Loucy (cell line): ENCODE results near the gene CLCN2.

ENCODE experiments used
- H2AFZ ChIP-seq: fragments of 200-600 bp; sonication (generic); 2 replicates; pipeline ENCODE4 v1.6.0; 2016; ENCODE audit warnings: antibody characterized with exemption, mild to moderate bottlenecking, low read length, moderate library complexity
- H3F3A ChIP-seq: fragments of 200-600 bp; 2 replicates; pipeline ENCODE4 v1.6.0; 2016; ENCODE audit warnings: antibody characterized with exemption, low read depth, mild to moderate bottlenecking
- H3K27me3 ChIP-seq: fragments of 200-600 bp; sonication (generic); 2 replicates; pipeline ENCODE4 v1.6.1; 2014; ENCODE audit warnings: low read length, mild to moderate bottlenecking; ENCODE audit not compliant: insufficient read depth, poor library complexity, severe bottlenecking
- H3K36me3 ChIP-seq: fragments of 200-600 bp; sonication (generic); 2 replicates; pipeline ENCODE4 v1.6.1; 2016; ENCODE audit warnings: low read length; ENCODE audit not compliant: insufficient read depth
- H3K4me1 ChIP-seq: fragments of 200-600 bp; sonication (generic); 2 replicates; pipeline ENCODE4 v1.5.1; 2014; ENCODE audit warnings: low read length, mild to moderate bottlenecking; ENCODE audit not compliant: insufficient read depth, poor library complexity, severe bottlenecking
- H3K4me2 ChIP-seq: fragments of 200-600 bp; sonication (generic); 2 replicates; pipeline ENCODE4 v1.6.0; 2014; ENCODE audit warnings: antibody characterized with exemption, low read length, low read depth, mild to moderate bottlenecking; ENCODE audit not compliant: poor library complexity, severe bottlenecking
- H3K4me3 ChIP-seq: fragments of 200-600 bp; sonication (generic); 2 replicates; pipeline ENCODE4 v1.5.1; 2014; ENCODE audit warnings: low read length, mild to moderate bottlenecking, mixed read lengths; ENCODE audit not compliant: poor library complexity, severe bottlenecking
- H3K79me2 ChIP-seq: fragments of 200-600 bp; sonication (generic); 2 replicates; pipeline ENCODE4 v1.6.1; 2014; ENCODE audit warnings: low read length; ENCODE audit not compliant: insufficient read depth
- H3K9ac ChIP-seq: fragments of 200-600 bp; sonication (generic); 2 replicates; pipeline ENCODE4 v1.6.0; 2014; ENCODE audit warnings: mild to moderate bottlenecking, low read depth, low read length, moderate library complexity; ENCODE audit not compliant: poor library complexity, severe bottlenecking
- H3K9me2 ChIP-seq: fragments of 200-600 bp; sonication (generic); replicated peaks from 2 replicates; pipeline ENCODE4 v1.6.1; 2016; ENCODE audit warnings: low read depth, low read length, mixed read lengths
- H3K9me3 ChIP-seq: fragments of 200-600 bp; sonication (generic); 2 replicates; pipeline ENCODE4 v1.6.1; 2014; ENCODE audit warnings: mild to moderate bottlenecking, antibody characterized with exemption, low read length, low read depth; ENCODE audit not compliant: insufficient read depth
- H4K20me1 ChIP-seq: fragments of 200-600 bp; sonication (generic); 2 replicates; pipeline ENCODE4 v1.6.0; 2014; ENCODE audit warnings: antibody characterized with exemption, low read length, mild to moderate bottlenecking; ENCODE audit not compliant: insufficient read depth, poor library complexity, severe bottlenecking
- EZH2phosphoT487 ChIP-seq: fragments of 200-600 bp; IDR thresholded peaks from 2 replicates; pipeline ENCODE4 v1.6.1; 2018; ENCODE audit warnings: antibody characterized with exemption, mild to moderate bottlenecking, moderate library complexity, borderline replicate concordance
- TF ChIP-seq, protein P1 (sequence below): fragments of 200-600 bp; sonication (generic); conservative IDR thresholded peaks from 2 replicates; pipeline ENCODE4 v1.5.1; 2014; ENCODE audit warnings: mild to moderate bottlenecking, antibody characterized with exemption, low read length

CLCN2 gene

GRCh38 chr3:184361932-184362667, 695 bp upstream of the CLCN2 start:
- Histone ChIP-seq H3F3A (no peaks in the 10 kb centered on the region), H3K36me3 (peaks cover 4% of the 10 kb centered on the region; the same call in 1 of the 2 replicates), H3K4me3 (peak overlapping the region; percentile 85), H3K27me3 (no peaks in the 10 kb centered on the region), H3K9me3 (no peaks in the 10 kb centered on the region), H3K9me2 (no peaks in the 10 kb centered on the region), H3K79me2 (peaks cover 43% of the 10 kb centered on the region), H4K20me1 (peaks cover 15% of the 10 kb centered on the region), H3K9ac (peak overlapping the region; percentile 91), H2AFZ (peak overlapping the region; percentile 90), H3K4me2 (peak overlapping the region; percentile 73), H3K4me1 (peaks cover 26% of the 10 kb centered on the region)
- TF ChIP-seq, protein P1, sequence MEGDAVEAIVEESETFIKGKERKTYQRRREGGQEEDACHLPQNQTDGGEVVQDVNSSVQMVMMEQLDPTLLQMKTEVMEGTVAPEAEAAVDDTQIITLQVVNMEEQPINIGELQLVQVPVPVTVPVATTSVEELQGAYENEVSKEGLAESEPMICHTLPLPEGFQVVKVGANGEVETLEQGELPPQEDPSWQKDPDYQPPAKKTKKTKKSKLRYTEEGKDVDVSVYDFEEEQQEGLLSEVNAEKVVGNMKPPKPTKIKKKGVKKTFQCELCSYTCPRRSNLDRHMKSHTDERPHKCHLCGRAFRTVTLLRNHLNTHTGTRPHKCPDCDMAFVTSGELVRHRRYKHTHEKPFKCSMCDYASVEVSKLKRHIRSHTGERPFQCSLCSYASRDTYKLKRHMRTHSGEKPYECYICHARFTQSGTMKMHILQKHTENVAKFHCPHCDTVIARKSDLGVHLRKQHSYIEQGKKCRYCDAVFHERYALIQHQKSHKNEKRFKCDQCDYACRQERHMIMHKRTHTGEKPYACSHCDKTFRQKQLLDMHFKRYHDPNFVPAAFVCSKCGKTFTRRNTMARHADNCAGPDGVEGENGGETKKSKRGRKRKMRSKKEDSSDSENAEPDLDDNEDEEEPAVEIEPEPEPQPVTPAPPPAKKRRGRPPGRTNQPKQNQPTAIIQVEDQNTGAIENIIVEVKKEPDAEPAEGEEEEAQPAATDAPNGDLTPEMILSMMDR, result no peak
- TF ChIP-seq EZH2phosphoT487, result no peak

DNA sequence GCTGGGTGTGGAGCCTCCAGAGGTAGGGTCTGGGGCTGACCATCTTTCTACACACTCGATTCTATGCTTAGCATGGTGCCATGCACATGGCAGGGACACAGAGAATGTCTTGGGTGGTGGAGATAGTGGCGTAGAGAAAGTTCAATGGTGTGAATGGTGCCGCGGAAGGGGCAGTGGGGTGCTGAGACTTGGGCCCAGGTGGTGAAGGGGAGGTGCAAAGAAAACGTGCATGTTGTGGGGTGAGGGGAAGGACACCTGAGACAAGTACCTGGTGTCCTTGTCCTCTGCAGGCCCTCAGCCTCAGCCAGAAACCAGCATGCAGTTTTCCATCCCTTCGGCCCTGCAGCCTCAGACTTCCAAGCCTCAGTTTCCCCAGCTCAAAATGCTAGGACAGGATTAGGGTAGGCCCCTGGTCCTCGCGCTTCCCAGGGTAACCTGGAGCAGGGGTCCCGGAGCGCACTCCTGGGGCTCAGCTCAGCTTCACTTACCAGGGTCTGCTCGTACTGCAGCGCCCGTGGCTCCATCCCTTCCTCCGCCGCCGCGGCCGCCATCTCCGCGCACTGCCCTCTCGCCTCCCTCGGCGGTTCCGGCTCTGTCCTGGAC, 375 bp downstream of the CLCN2 start:
- Histone ChIP-seq H3K9ac (peak overlapping the region; percentile 68), H4K20me1 (peaks cover 15% of the 10 kb centered on the region), H3F3A (no peaks in the 10 kb centered on the region), H3K9me2 (no peaks in the 10 kb centered on the region), H3K4me2 (peak overlapping the region; percentile 86), H3K27me3 (no peaks in the 10 kb centered on the region), H3K79me2 (peaks cover 40% of the 10 kb centered on the region), H3K9me3 (no peaks in the 10 kb centered on the region), H2AFZ (peak overlapping the region; percentile 75), H3K4me3 (peak overlapping the region; percentile 85), H3K36me3 (no peaks in the 10 kb centered on the region), H3K4me1 (peaks cover 23% of the 10 kb centered on the region)
- TF ChIP-seq EZH2phosphoT487, result no peak
- TF ChIP-seq, protein P1, result no peak

- Histone ChIP-seq H3K9me3 (no peaks in the 10 kb centered on the region), H3K79me2 (peaks cover 35% of the 10 kb centered on the region), H4K20me1 (peaks cover 15% of the 10 kb centered on the region), H3F3A (no peaks in the 10 kb centered on the region), H3K9me2 (no peaks in the 10 kb centered on the region), H3K9ac (peak overlapping the region; percentile 68), H3K27me3 (no peaks in the 10 kb centered on the region), H3K4me2 (peak overlapping the region; percentile 86), H2AFZ (no peak overlapping the region), H3K36me3 (no peaks in the 10 kb centered on the region), H3K4me1 (peaks cover 22% of the 10 kb centered on the region), H3K4me3 (peak overlapping the region; percentile 85)
- TF ChIP-seq, protein P1, result no peak
- no peak for TF ChIP-seq EZH2phosphoT487
These were observed 1.1 kb downstream of the CLCN2 start for GRCh38 chr3:184360070-184360928.
